ENCODE results near the gene PHF23. TPM values are rescaled to one million over a fixed set of nuclear protein-coding genes. Genes with fewer than 3 reads are reported as not detected.

The PHF23 gene
- total RNA-seq, 1 experiment from 2014 or later, result 48.5 TPM

DNA sequence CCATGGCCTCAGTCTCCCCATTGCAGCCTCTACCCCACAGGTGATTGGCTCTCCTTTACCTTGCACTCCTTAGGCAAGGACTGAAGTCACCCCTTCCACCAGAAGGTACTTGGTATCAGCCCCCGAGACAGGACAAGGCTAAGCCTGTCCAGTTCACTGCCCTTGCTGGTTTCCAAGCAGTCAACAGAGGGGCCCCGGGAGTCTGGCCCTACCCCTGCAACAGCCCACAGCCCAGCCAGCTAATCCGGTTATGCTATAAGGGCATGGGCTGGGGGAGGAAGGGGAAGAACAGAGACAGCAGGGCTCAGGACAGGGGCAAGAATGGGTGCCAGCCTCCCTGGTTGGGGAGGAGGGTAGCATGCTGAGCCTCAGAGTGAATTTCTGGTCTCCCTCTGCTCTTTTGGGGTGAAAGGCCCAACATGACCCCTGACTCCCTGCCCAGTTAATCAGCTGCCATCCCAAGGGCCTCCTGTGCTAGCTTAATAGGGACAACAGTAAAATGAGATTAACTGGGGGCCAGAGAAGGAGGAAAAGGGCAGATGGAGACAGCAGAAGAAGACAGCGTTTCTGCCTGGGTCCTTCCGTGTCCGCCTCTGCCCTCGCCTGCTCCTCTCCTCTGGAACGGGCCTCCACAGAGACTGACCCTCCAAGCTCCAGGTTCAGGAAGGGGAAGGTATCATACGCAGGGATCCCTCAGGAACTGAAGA is 30.4 kb downstream of the PHF23 start:
- Histone ChIP-seq H3K9me3 (ENCODE audit: control insufficient read depth in 1 of 2, insufficient read depth in 1 of 2, low read depth in 1 of 2, low read length in 2 of 2) (no peaks in the 10 kb centered on the region), H3K27me3 (ENCODE audit: insufficient read depth, low read length) (no peaks in the 10 kb centered on the region), H3K79me2 (ENCODE audit: insufficient read depth, low read length) (no peaks in the 10 kb centered on the region), H3K4me3 (replicated peaks in 1 of 2; ENCODE audit: low read depth in 1 of 2, low read length in 2 of 2) (no peak overlapping the region), H2AFZ (ENCODE audit: low read depth, low read length, poor library complexity, severe bottlenecking) (no peak overlapping the region), H3K9me2 (ENCODE audit: insufficient read depth) (no peaks in the 10 kb centered on the region), H3K9ac (ENCODE audit: low read length) (no peak overlapping the region), H3K4me1 (ENCODE audit: control insufficient read depth in 1 of 2, insufficient read depth in 2 of 2, low read length in 2 of 2) (peaks cover 3 to 17% of the 10 kb centered on the region in 2 experiments; a peak in 3 of 4 replicates), H3K27ac (ENCODE audit: low read depth, low read length) (no peak overlapping the region), H3K36me3 (ENCODE audit: control insufficient read depth in 1 of 2, insufficient read depth in 2 of 2, low read length in 2 of 2) (no peaks in the 10 kb centered on the region), H4K20me1 (ENCODE audit: insufficient read depth) (no peaks in the 10 kb centered on the region), H3K4me2 (ENCODE audit: low read length) (no peak overlapping the region)
- CTCF ChIA-PET, result no interaction called here
- TF ChIP-seq REST (IDR thresholded peaks at IDR 0.05; ENCODE audit: low read depth) (no peak), EZH2phosphoT487 (IDR thresholded peaks at IDR 0.05; ENCODE audit: borderline replicate concordance) (no peak), CBX3 (IDR thresholded peaks at IDR 0.05; ENCODE audit: low read depth) (no peak), CEBPB (IDR thresholded peaks at IDR 0.05; ENCODE audit: low read depth) (no peak), TCF7L2 (IDR thresholded peaks at IDR 0.05; ENCODE audit: borderline replicate concordance, extremely low read depth, insufficient read depth, insufficient read length) (no peak), JUND (IDR thresholded peaks at IDR 0.05) (no peak), ELF1 (IDR thresholded peaks at IDR 0.05; ENCODE audit: borderline replicate concordance, low read depth) (no peak), POLR2AphosphoS5 (IDR thresholded peaks at IDR 0.05; ENCODE audit: low read depth, low read length) (no peak), FOSL1 (IDR thresholded peaks at IDR 0.05; ENCODE audit: low read depth) (no peak), ZBTB33 (IDR thresholded peaks at IDR 0.05; ENCODE audit: extremely low read depth, insufficient replicate concordance, low read length) (no peak), RAD21 (IDR thresholded peaks at IDR 0.05; ENCODE audit: low read depth) (no peak)
- TF ChIP-seq, protein P1, sequence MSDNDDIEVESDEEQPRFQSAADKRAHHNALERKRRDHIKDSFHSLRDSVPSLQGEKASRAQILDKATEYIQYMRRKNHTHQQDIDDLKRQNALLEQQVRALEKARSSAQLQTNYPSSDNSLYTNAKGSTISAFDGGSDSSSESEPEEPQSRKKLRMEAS (IDR thresholded peaks at IDR 0.05), result no peak
- no peak for DNase-seq (ENCODE audit: low read depth, low spot score)
- BruUV-seq (replicated peaks), result no TSS peak
- RAD21 ChIA-PET (ENCODE audit: low non-redundant PET in 1 of 2, low total read pairs in 2 of 2, uncharacterized antibody in 2 of 2, unreplicated experiment in 2 of 2), result no interaction called here
- intact Hi-C loops (cut with micrococcal nuclease), result no loop called here
- POLR2A ChIA-PET, result no interaction called here
- no peak for ATAC-seq

All from HCT116 (cell line).